IMR-90 (cell line): ENCODE measurements around the gene STOML2. TPM values are rescaled to one million over a fixed set of nuclear protein-coding genes. Genes with fewer than 3 reads are reported as not detected.

Experiments
- ATAC-seq: fragments of 200-7000 bp; cut with Tn5 transposase; 2 replicates; pipeline ENCODE4 v1.9.1; 2020; ENCODE audit warnings: low read depth, mild to moderate bottlenecking, moderate library complexity
- BruUV-seq: library from RNA; stranded (reverse); fragments of 400-500 nt; replicated peaks from 2 replicates; lab custom pipeline; 2021; lab: Mats Ljungman, UMichigan
- CTCF ChIA-PET: fragments of 300-600 bp; formaldehyde crosslinking; extraction: SDS; loops from one replicate; lab custom pipeline; 2021; ENCODE audit warnings: antibody characterized with exemption; lab: Yijun Ruan, JAX
- POLR2A ChIA-PET: fragments of 300-600 bp; sonication (Branson Sonifier 250); formaldehyde crosslinking; loops from one replicate; lab custom pipeline; 2022; ENCODE audit warnings: antibody characterized with exemption; ENCODE audit not compliant: unreplicated experiment; lab: Charles Lee
- DNase-seq: peaks from one replicate; pipeline ENCODE4 v3.0.0; 2013
- H2AFZ ChIP-seq: replicated peaks from 2 replicates; pipeline ENCODE3; 2013; ENCODE audit warnings: low read length, mild to moderate bottlenecking; ENCODE audit not compliant: poor library complexity
- H2AK5ac ChIP-seq: 2 replicates; pipeline ENCODE4 v1.6.1; 2013; ENCODE audit warnings: low read depth, low read length, inconsistent platforms
- H2AK9ac ChIP-seq: replicated peaks from 2 replicates; pipeline ENCODE3; 2013; ENCODE audit warnings: mild to moderate bottlenecking, low read depth, low read length, moderate library complexity; ENCODE audit not compliant: poor library complexity
- H2BK120ac ChIP-seq: 2 replicates; pipeline ENCODE4 v1.6.1; 2013; ENCODE audit warnings: low read depth, low read length, inconsistent platforms
- H2BK15ac ChIP-seq: 3 replicates; pipeline ENCODE4 v1.6.1; 2013; ENCODE audit warnings: low read depth, low read length, inconsistent platforms
- H2BK20ac ChIP-seq: 2 replicates; pipeline ENCODE4 v1.6.1; 2013; ENCODE audit warnings: low read depth, mild to moderate bottlenecking, inconsistent platforms, low read length, moderate library complexity
- H2BK5ac ChIP-seq: 2 replicates; pipeline ENCODE4 v1.6.1; 2013; ENCODE audit warnings: mild to moderate bottlenecking, low read depth, low read length, inconsistent platforms; ENCODE audit not compliant: poor library complexity, severe bottlenecking
- H3K14ac ChIP-seq: replicated peaks from 2 replicates; pipeline ENCODE4 v1.6.1; 2013; ENCODE audit warnings: low read depth, low read length, inconsistent platforms
- H3K18ac ChIP-seq: 2 replicates; pipeline ENCODE4 v1.6.1; 2013; ENCODE audit warnings: low read depth, low read length, control low read depth
- H3K23ac ChIP-seq: 2 replicates; pipeline ENCODE4 v1.6.1; 2013; ENCODE audit warnings: low read depth, low read length, inconsistent platforms
- H3K27ac ChIP-seq: 2 replicates; pipeline ENCODE4 v1.5.1; 2013; ENCODE audit warnings: mild to moderate bottlenecking, control low read depth, low read length; ENCODE audit not compliant: insufficient read depth
- H3K27me3 ChIP-seq: 2 replicates; pipeline ENCODE4 v1.6.1; 2013; ENCODE audit warnings: low read length; ENCODE audit not compliant: control insufficient read depth, insufficient read depth
- H3K36me3 ChIP-seq: 2 replicates; pipeline ENCODE4 v1.6.1; 2013; ENCODE audit warnings: low read length, mixed read lengths; ENCODE audit not compliant: control insufficient read depth, insufficient read depth
- H3K4ac ChIP-seq: 2 replicates; pipeline ENCODE4 v1.6.1; 2013; ENCODE audit warnings: low read depth, low read length, inconsistent platforms
- H3K4me1 ChIP-seq: 2 replicates; pipeline ENCODE4 v1.6.1; 2013; ENCODE audit warnings: low read length, mixed read lengths; ENCODE audit not compliant: control insufficient read depth, insufficient read depth
- H3K4me2 ChIP-seq: 2 replicates; pipeline ENCODE4 v1.6.1; 2013; ENCODE audit warnings: low read depth, mild to moderate bottlenecking, control low read depth, low read length, moderate library complexity
- H3K4me3 ChIP-seq: 2 replicates; pipeline ENCODE4 v1.5.1; 2013; ENCODE audit warnings: low read depth, mild to moderate bottlenecking, control low read depth, low read length, moderate library complexity; ENCODE audit not compliant: insufficient read depth
- H3K56ac ChIP-seq: 2 replicates; pipeline ENCODE4 v1.6.1; 2013; ENCODE audit warnings: low read length, inconsistent platforms; ENCODE audit not compliant: insufficient read depth; ENCODE audit errors: extremely low read depth
- H3K79me1 ChIP-seq, 2 experiments: 2 replicates each; pipeline ENCODE4 v1.6.1; 2013; ENCODE audit warnings: low read length in 2 of 2, inconsistent platforms in 1 of 2, low read depth in 1 of 2
- H3K9ac ChIP-seq: 2 replicates; pipeline ENCODE4 v1.6.1; 2013; ENCODE audit warnings: low read depth, low read length, control low read depth
- H3K9me1 ChIP-seq: 2 replicates; pipeline ENCODE4 v1.6.1; 2013; ENCODE audit warnings: low read length, inconsistent platforms; ENCODE audit not compliant: insufficient read depth
- H3K9me3 ChIP-seq: 2 replicates; pipeline ENCODE4 v1.6.1; 2013; ENCODE audit warnings: low read length; ENCODE audit not compliant: control insufficient read depth, insufficient read depth
- H4K20me1 ChIP-seq: 2 replicates; pipeline ENCODE4 v1.6.1; 2013; ENCODE audit warnings: low read length, inconsistent platforms; ENCODE audit not compliant: insufficient read depth
- H4K5ac ChIP-seq: 2 replicates; pipeline ENCODE4 v1.6.1; 2013; ENCODE audit warnings: mild to moderate bottlenecking, low read depth, low read length, control low read depth
- H4K8ac ChIP-seq, 2 experiments: 2 replicates each; pipeline ENCODE4 v1.6.1; 2013; ENCODE audit warnings: low read depth in 2 of 2, low read length in 2 of 2, control low read depth in 1 of 2, inconsistent platforms in 1 of 2
- H4K91ac ChIP-seq: 2 replicates; pipeline ENCODE4 v1.6.1; 2013; ENCODE audit warnings: low read depth, low read length, inconsistent platforms; ENCODE audit not compliant: insufficient read depth
- BHLHE40 ChIP-seq: fragments of 150-350 bp; IDR thresholded peaks from 2 replicates; pipeline ENCODE4 v1.6.1; 2016; ENCODE audit warnings: mild to moderate bottlenecking, low read depth, low read length
- MAFK ChIP-seq: IDR thresholded peaks from 2 replicates; pipeline ENCODE4 v1.6.1; 2012; ENCODE audit warnings: low read depth, low read length, improper control_type of control experiment
- MAZ ChIP-seq: IDR thresholded peaks from 2 replicates; pipeline ENCODE4 v1.6.1; 2012; ENCODE audit warnings: low read depth, mild to moderate bottlenecking, low read length, improper control_type of control experiment, moderate library complexity, borderline replicate concordance
- MXI1 ChIP-seq: IDR thresholded peaks from 2 replicates; pipeline ENCODE4 v1.6.1; 2012; ENCODE audit warnings: low read depth, mild to moderate bottlenecking, low read length, moderate library complexity, borderline replicate concordance
- POLR2A ChIP-seq: IDR thresholded peaks from 2 replicates; pipeline ENCODE4 v1.6.1; 2012; ENCODE audit warnings: mild to moderate bottlenecking, low read depth, low read length
- RAD21 ChIP-seq: IDR thresholded peaks from 2 replicates; pipeline ENCODE4 v1.6.1; 2012; ENCODE audit warnings: low read length, improper control_type of control experiment
- RCOR1 ChIP-seq: IDR thresholded peaks from 2 replicates; pipeline ENCODE4 v1.6.1; 2012; ENCODE audit warnings: mild to moderate bottlenecking, low read length, improper control_type of control experiment; ENCODE audit not compliant: insufficient replicate concordance
- SMC3 ChIP-seq: fragments of 150-350 bp; IDR thresholded peaks from 2 replicates; pipeline ENCODE4 v1.6.1; 2016; ENCODE audit warnings: low read depth, mild to moderate bottlenecking, antibody characterized with exemption, low read length, moderate library complexity
- WGBS, 2 experiments: methylation state at CpG; one replicate each; pipeline versions ENCODE4 v1.1.5 to v1.1.7; 2013; ENCODE audit warnings: missing lambda C conversion rate in 2 of 2; ENCODE audit not compliant: insufficient read length in 1 of 2; ENCODE audit errors: extremely low coverage in 2 of 2; 5-methylcytosine and 5-hydroxymethylcytosine counted together
- dilution Hi-C: fragments of 300-500 bp; cut with HindIII; formaldehyde crosslinking; loops from one replicate; pipeline ENCODE4 v1.14.3; 2018; ENCODE audit warnings: low sequenced_read_pairs; ENCODE audit not compliant: unreplicated experiment
- in situ Hi-C: fragments of 300-500 bp; cut with MboI; formaldehyde crosslinking; loops from 3 replicates; pipeline ENCODE4 v1.14.3; 2019; ENCODE audit warnings: low sequenced_read_pairs, inconsistent platforms, mixed read lengths
- intact Hi-C: fragments of 100-400 bp; cut with micrococcal nuclease; formaldehyde crosslinking; loops from 2 replicates; pipeline ENCODE4 v1.10.0; 2022
- polyA plus RNA-seq, 3 experiments: library from polyadenylated mRNA; depleted of rRNA; stranded (reverse); fragments of >200 nt; gene quantifications; 2 replicates each; pipeline ENCODE4 v1.2.3, GENCODE V29; 2012; ENCODE audit warnings: low replicate concordance in 1 of 3
- total RNA-seq: library from RNA; depleted of rRNA; stranded (reverse); fragments of >200 nt; gene quantifications from 2 replicates; pipeline ENCODE4 v1.2.3, GENCODE V29; 2012
- TF ChIP-seq, protein P1 (sequence below): conservative IDR thresholded peaks from 2 replicates; pipeline ENCODE4 v1.5.1; 2012; ENCODE audit warnings: mild to moderate bottlenecking, low read depth, low read length, improper control_type of control experiment

The STOML2 gene
- total and polyA plus RNA-seq, 2 of the 4 experiments (the other 2 are of a cell fraction), result 177 to 250 TPM

GRCh38 chr9:35060548-35061207 lies 42.3 kb downstream of the STOML2 start:
- H3K4me3 ChIP-seq, result no peak overlapping the region
- no peak overlapping the region for H2BK5ac ChIP-seq
- 100% methylated on average over 5 of the region's 11 CpGs; no CpG with 5 or more reads in 1 of the 2 experiments for WGBS, 2 experiments
- no peaks in the 10 kb centered on the region for H3K4me1 ChIP-seq
- in situ Hi-C loops (no loop called here), intact Hi-C loops (no loop called here), dilution Hi-C loops (no loop called here)
- DNase-seq (no peak), ATAC-seq (no peak)
- H3K27me3 ChIP-seq, result no peaks in the 10 kb centered on the region
- H3K14ac ChIP-seq, result no peak overlapping the region
- BruUV-seq, result no TSS peak
- no peak overlapping the region for H3K4ac ChIP-seq
- H2BK20ac ChIP-seq, result no peak overlapping the region
- no peak overlapping the region for H4K8ac ChIP-seq
- H3K9me1 ChIP-seq, result peaks cover 16% of the 10 kb centered on the region
- H2AK5ac ChIP-seq, result no peak overlapping the region
- no peak overlapping the region for H3K4me2 ChIP-seq
- no peak overlapping the region for H4K5ac ChIP-seq
- no peak overlapping the region for H4K91ac ChIP-seq
- no peak overlapping the region for H3K23ac ChIP-seq
- peaks cover 24% of the 10 kb centered on the region; the same call in 1 of the 2 replicates for H4K20me1 ChIP-seq
- H3K56ac ChIP-seq, result no peak overlapping the region
- peaks cover 84% of the 10 kb centered on the region for H3K36me3 ChIP-seq
- TF ChIP-seq, protein P1, sequence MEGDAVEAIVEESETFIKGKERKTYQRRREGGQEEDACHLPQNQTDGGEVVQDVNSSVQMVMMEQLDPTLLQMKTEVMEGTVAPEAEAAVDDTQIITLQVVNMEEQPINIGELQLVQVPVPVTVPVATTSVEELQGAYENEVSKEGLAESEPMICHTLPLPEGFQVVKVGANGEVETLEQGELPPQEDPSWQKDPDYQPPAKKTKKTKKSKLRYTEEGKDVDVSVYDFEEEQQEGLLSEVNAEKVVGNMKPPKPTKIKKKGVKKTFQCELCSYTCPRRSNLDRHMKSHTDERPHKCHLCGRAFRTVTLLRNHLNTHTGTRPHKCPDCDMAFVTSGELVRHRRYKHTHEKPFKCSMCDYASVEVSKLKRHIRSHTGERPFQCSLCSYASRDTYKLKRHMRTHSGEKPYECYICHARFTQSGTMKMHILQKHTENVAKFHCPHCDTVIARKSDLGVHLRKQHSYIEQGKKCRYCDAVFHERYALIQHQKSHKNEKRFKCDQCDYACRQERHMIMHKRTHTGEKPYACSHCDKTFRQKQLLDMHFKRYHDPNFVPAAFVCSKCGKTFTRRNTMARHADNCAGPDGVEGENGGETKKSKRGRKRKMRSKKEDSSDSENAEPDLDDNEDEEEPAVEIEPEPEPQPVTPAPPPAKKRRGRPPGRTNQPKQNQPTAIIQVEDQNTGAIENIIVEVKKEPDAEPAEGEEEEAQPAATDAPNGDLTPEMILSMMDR, result no peak
- no peak for TF ChIP-seq MXI1
- TF ChIP-seq BHLHE40, result no peak
- TF ChIP-seq RAD21, result no peak
- no peak for TF ChIP-seq SMC3
- TF ChIP-seq MAFK, result no peak
- TF ChIP-seq RCOR1, result no peak
- no peak for TF ChIP-seq MAZ
- no peak for TF ChIP-seq POLR2A
- ChIA-PET POLR2A (no interaction called here), CTCF (no interaction called here)
- no peak overlapping the region for H3K27ac ChIP-seq
- H2BK120ac ChIP-seq, result no peak overlapping the region
- H3K18ac ChIP-seq, result no peak overlapping the region
- H3K79me1 ChIP-seq, result peaks cover 62 to 63% of the 10 kb centered on the region in 2 experiments
- H2AK9ac ChIP-seq, result no peak overlapping the region
- no peak overlapping the region for H2BK15ac ChIP-seq
- no peak overlapping the region for H2AFZ ChIP-seq
- no peaks in the 10 kb centered on the region for H3K9me3 ChIP-seq
- no peak overlapping the region for H3K9ac ChIP-seq
